KBM-7 (cell line): ENCODE measurements around the gene OR2V2.

Experiments
- DNase-seq: peaks from one replicate; pipeline ENCODE4 v3.0.0-alpha.2; 2015
- in situ Hi-C: fragments of 300-500 bp; cut with MboI; formaldehyde crosslinking; loops from 2 replicates; pipeline ENCODE4 v1.14.3; 2020; ENCODE audit warnings: low sequenced_read_pairs, low pct_unique_long_range_greater_than_20kb, mixed read lengths

OR2V2 gene

GRCh38 chr5:181185560-181185959 is 38.2 kb downstream of the OR2V2 start:
- DNase-seq: no peak
- in situ Hi-C loops: no loop called here

- DNase-seq: no peak
- in situ Hi-C loops: no loop called here
Measured at GRCh38 chr5:181186022-181186421, 38.6 kb downstream of the OR2V2 start.

- in situ Hi-C loops: no loop called here
- DNase-seq: no peak
Measured at GRCh38 chr5:181186986-181187499, 39.7 kb downstream of the OR2V2 start.

GRCh38 chr5:181187500-181188213 is 40.3 kb downstream of the OR2V2 start:
- peak; percentile 91 for DNase-seq
- in situ Hi-C loops: no loop called here

- in situ Hi-C loops: no loop called here
- DNase-seq: peak; percentile 90
Measured at GRCh38 chr5:181188700-181189362, 41.4 kb downstream of the OR2V2 start.

GRCh38 chr5:181189363-181189961 is 42.1 kb downstream of the OR2V2 start:
- in situ Hi-C loops: no loop called here

GRCh38 chr5:181189962-181190710 is 42.8 kb downstream of the OR2V2 start:
- in situ Hi-C loops: no loop called here
- DNase-seq: no peak

More at GRCh38 chr5:181189363-181189961, 42.1 kb downstream of the OR2V2 start:
- DNase-seq: peak; percentile 60

GRCh38 chr5:181190711-181191525 is 43.5 kb downstream of the OR2V2 start:
- DNase-seq: no peak
- in situ Hi-C loops: no loop called here

GRCh38 chr5:181191526-181192336 is 44.3 kb downstream of the OR2V2 start:
- peak; percentile 98 for DNase-seq
- in situ Hi-C loops: no loop called here

GRCh38 chr5:181192337-181193046 is 45.1 kb downstream of the OR2V2 start:
- no peak for DNase-seq
- in situ Hi-C loops: no loop called here

GRCh38 chr5:181193656-181194055 is 46.3 kb downstream of the OR2V2 start:
- in situ Hi-C loops: no loop called here
- DNase-seq: no peak

- DNase-seq: no peak
- in situ Hi-C loops: no loop called here
Measured at GRCh38 chr5:181194489-181195248, 47.3 kb downstream of the OR2V2 start.

- in situ Hi-C loops: no loop called here
- DNase-seq: no peak
Measured at GRCh38 chr5:181195249-181195761, 47.9 kb downstream of the OR2V2 start.

- DNase-seq: no peak
- in situ Hi-C loops: no loop called here
Measured at GRCh38 chr5:181197326-181197951, 50.1 kb downstream of the OR2V2 start.

GRCh38 chr5:181198106-181198685 is 50.8 kb downstream of the OR2V2 start:
- no peak for DNase-seq
- in situ Hi-C loops: no loop called here
